T-helper 1 cell treated with Interleukin-12 subunit alpha and Interleukin-12 subunit beta and Interleukin-4 antibody, amounts not matched to agents 30 ng/mL and 1 ng/mL, for 36 hours (primary cell): ENCODE data around the gene CTSK. TPM values are rescaled to one million over a fixed set of nuclear protein-coding genes. Genes with fewer than 3 reads are reported as not detected.
"Not testable (repeated sequence)": the region's sequence is repeated elsewhere in the genome, so short reads cannot be mapped to it uniquely, and the experiment has no call there.

Experiments used
- intact Hi-C: fragments of 100-400 bp; cut with micrococcal nuclease; formaldehyde crosslinking; loops from one replicate; pipeline ENCODE4 v1.15.1; 2024
- total RNA-seq: library from RNA; stranded (reverse); gene quantifications from 2 replicates; pipeline ENCODE4 v1.2.3, GENCODE V29; 2022

The CTSK gene
- total RNA-seq, 1 donor from 2014 or later: 4.2 TPM

GRCh38 chr1:150807249-150808023 is 624 bp downstream of the CTSK start:
- intact Hi-C loops: no loop called here

GRCh38 chr1:150805899-150806298 is 2.2 kb downstream of the CTSK start:
- intact Hi-C loops: no loop called here

GRCh38 chr1:150804671-150805070 is 3.4 kb downstream of the CTSK start:
- intact Hi-C loops: no loop called here

- intact Hi-C loops: no loop called here
These were observed 9.0 kb downstream of the CTSK start for GRCh38 chr1:150799089-150799488.

- intact Hi-C loops: no loop called here
These were observed 9.5 kb downstream of the CTSK start for GRCh38 chr1:150798525-150798924.

- intact Hi-C loops: no loop called here
These were observed 11.7 kb downstream of the CTSK start for GRCh38 chr1:150796374-150796773.

- intact Hi-C loops: not testable (repeated sequence)
These were observed 14.3 kb downstream of the CTSK start for GRCh38 chr1:150793778-150794177.

- intact Hi-C loops: no loop called here
These were observed 14.8 kb downstream of the CTSK start for GRCh38 chr1:150793221-150793620.

GRCh38 chr1:150791585-150791984 is 16.5 kb downstream of the CTSK start:
- intact Hi-C loops: no loop called here

GRCh38 chr1:150789396-150789795 is 18.7 kb downstream of the CTSK start:
- intact Hi-C loops: no loop called here

GRCh38 chr1:150788946-150789345 is 19.1 kb downstream of the CTSK start:
- intact Hi-C loops: no loop called here

- intact Hi-C loops: no loop called here
These were observed 20.6 kb downstream of the CTSK start for GRCh38 chr1:150787455-150787854.

- intact Hi-C loops: no loop called here
These were observed 27.6 kb downstream of the CTSK start for GRCh38 chr1:150780510-150780909.

GRCh38 chr1:150778409-150778808 is 29.7 kb downstream of the CTSK start:
- intact Hi-C loops: no loop called here

- intact Hi-C loops: no loop called here
These were observed 30.5 kb downstream of the CTSK start for GRCh38 chr1:150777544-150777943.

GRCh38 chr1:150775931-150776505 is 32.0 kb downstream of the CTSK start:
- intact Hi-C loops: not testable (repeated sequence)

GRCh38 chr1:150775276-150775675 is 32.8 kb downstream of the CTSK start:
- intact Hi-C loops: no loop called here

GRCh38 chr1:150772326-150772725 is 35.7 kb downstream of the CTSK start:
- intact Hi-C loops: loop anchor here (5.0 kb wide), 1 partner anchor 575 kb away; the partner anchor contains the start of gene RFX5

- intact Hi-C loops: loop anchor here (5.0 kb wide), 2 partner anchors 205 to 390 kb away; partner anchors contain the start of gene TNFAIP8L2
These were observed 40.4 kb downstream of the CTSK start for GRCh38 chr1:150767704-150768103.

GRCh38 chr1:150765977-150766301 is 42.1 kb downstream of the CTSK start:
- intact Hi-C loops: loop anchor here (1.0 to 5.0 kb wide), 9 partner anchors 69 to 402 kb away; partner anchors contain the start of genes ENSA, GOLPH3L, RPRD2 and SETDB1

GRCh38 chr1:150765296-150765976 is 42.6 kb downstream of the CTSK start, which contains the start of gene CTSS:
TSS of gene CTSS (minus strand) at chr1:150765778. CDS start at chr1:150764763, 1,015 bp downstream.
- intact Hi-C loops: loop anchor here (1.0 to 5.0 kb wide), 9 partner anchors 68 to 401 kb away; partner anchors contain the start of genes ENSA, GOLPH3L, RPRD2 and SETDB1

GRCh38 chr1:150764617-150765101 is 43.4 kb downstream of the CTSK start:
- intact Hi-C loops: loop anchor here (1.0 to 5.0 kb wide), 9 partner anchors 67 to 400 kb away; partner anchors contain the start of genes ENSA, GOLPH3L, RPRD2 and SETDB1
